ENCODE results near the gene SLC7A8.

SLC7A8 gene

DNA sequence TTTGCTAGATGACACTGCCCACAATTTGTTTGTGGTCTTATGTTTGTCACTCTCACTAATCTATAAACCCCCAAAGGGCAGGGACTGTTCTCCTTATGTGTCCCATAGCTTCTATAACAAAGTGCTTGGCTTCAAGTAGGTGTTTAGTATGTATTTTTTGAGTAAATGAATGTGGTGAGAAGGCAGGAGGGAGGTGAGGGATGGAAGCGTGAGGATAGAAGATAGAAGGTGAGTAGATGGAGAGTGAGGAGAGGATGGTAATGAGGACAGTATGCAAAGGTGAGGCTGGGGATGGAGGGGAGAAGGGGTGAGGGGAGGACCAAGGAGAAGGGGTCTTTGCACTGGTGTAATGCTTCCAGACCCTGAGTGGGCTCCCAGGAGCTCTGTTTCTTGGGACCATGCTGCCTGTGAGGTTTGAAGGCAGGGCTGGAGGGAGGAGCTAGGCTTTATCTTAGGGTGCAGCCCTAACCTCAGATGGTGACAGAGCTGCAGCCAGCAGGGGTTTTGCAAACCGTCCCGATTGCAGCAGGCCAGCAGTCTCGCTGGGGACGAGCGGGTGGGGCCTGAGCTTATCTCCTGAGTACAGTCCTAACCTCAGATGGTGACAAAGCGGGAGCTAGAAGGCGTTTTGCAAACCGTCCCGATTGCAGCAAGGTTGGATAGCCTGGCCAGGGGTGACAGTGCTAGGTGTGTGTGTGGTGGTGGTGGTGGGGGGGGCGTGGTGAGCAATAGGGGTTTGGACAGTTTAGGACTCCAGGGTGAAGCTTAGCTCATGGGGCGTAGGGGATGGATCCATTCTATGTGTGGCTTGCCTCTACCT is 70.9 kb downstream of the SLC7A8 start:
- TF ChIP-seq, protein P1, sequence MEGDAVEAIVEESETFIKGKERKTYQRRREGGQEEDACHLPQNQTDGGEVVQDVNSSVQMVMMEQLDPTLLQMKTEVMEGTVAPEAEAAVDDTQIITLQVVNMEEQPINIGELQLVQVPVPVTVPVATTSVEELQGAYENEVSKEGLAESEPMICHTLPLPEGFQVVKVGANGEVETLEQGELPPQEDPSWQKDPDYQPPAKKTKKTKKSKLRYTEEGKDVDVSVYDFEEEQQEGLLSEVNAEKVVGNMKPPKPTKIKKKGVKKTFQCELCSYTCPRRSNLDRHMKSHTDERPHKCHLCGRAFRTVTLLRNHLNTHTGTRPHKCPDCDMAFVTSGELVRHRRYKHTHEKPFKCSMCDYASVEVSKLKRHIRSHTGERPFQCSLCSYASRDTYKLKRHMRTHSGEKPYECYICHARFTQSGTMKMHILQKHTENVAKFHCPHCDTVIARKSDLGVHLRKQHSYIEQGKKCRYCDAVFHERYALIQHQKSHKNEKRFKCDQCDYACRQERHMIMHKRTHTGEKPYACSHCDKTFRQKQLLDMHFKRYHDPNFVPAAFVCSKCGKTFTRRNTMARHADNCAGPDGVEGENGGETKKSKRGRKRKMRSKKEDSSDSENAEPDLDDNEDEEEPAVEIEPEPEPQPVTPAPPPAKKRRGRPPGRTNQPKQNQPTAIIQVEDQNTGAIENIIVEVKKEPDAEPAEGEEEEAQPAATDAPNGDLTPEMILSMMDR (IDR thresholded peaks at IDR 0.05): no peak

- TF ChIP-seq, protein P1 (IDR thresholded peaks at IDR 0.05): no peak
These were observed 72.7 kb downstream of the SLC7A8 start for GRCh38 chr14:23110579-23111365.

GRCh38 chr14:23109769-23110168 is 73.7 kb downstream of the SLC7A8 start:
- TF ChIP-seq, protein P1 (IDR thresholded peaks at IDR 0.05): no peak

DNA sequence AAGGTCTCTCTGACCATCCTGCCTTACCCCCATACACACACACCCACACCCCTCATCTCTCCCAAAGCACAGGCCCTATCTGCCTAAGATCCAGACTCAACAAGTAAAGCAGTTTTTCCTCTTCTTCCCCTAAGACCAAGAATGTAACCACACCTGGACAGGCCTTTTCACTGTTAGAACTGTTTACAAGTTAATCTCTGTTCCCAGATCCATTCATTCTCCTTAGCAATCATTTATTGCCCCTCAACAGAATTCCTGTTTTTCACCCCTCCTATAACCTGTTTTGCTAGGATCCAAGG is 76.8 kb downstream of the SLC7A8 start:
- TF ChIP-seq, protein P1 (IDR thresholded peaks at IDR 0.05): no peak

DNA sequence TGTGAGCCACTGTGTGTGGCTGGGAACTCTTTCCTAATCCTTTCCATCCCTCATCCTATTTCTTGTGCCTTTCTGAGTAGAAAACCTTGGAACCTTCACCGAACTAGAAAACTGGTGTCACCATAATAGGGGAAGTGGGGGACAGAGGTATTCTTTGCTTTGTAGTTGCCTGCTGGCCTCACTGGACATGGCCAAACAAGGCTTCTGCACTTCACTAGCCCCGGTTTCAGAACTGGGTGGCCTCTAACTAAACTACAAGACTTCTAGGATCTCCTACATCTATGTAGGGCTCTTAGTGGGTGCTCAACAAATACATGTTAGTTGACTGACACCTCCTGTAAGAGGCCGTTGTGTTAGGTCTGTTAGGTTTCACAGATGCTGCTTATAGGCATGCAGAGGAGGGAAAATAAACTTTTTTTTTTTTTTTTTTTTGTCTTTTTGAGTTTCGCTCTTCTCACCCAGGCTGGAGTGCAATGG is 78.1 kb downstream of the SLC7A8 start:
- TF ChIP-seq, protein P1 (IDR thresholded peaks at IDR 0.05): no peak

GRCh38 chr14:23104591-23105347 is 78.7 kb downstream of the SLC7A8 start, which contains the start of gene CIROP:
TSS of gene CIROP (minus strand) at chr14:23104989. CDS start at chr14:23104920, 69 bp downstream.
- TF ChIP-seq, protein P1 (IDR thresholded peaks at IDR 0.05): no peak

DNA sequence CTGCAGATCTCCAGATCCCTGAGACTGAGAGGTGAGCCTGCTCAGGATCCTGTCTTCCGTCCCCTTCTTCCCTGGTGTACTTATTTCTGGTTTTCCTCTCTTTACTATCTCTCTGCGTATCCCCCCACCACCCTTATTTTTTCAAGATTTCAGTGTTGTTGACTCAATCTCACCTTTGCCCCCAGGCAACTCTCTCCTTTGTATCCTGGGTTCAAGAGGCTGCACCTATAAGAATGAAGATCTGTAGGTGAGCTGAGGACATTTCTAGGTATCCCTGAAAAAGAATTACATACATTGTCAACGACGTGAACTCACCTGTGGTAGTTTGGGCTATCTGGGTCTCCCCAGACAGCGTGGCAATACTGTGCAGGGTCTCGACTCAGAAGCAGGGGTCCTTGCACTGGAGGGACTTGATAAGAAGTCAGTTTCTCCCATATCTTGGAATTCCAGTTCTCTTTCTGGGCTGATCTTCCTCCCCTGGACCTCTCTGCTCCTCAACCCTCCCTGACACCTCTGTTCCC is 79.3 kb downstream of the SLC7A8 start:
- TF ChIP-seq, protein P1 (IDR thresholded peaks at IDR 0.05): no peak

Data from LNCAP (cell line).